ENCODE measurements around the gene NBPF6.

DNA sequence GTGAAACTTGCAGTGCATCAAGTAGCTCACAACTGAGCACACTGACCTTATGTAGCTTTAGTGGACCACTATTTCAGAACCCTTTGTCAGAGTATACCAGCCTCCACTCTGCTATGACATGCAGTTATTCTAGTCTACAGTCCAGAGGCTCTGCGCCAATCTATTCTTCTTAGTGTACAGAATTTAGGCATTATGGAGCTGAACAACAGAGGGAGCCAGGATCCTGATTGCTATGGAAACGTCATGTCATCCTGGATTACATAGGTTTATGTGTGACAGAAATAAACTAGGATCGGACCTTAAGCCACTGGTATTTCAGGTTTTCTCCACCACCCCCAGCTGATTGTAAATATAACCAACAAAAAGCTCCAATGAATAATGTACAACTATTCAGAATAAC lies 61.6 kb downstream of the NBPF6 start:
- TF ChIP-seq, protein P1, sequence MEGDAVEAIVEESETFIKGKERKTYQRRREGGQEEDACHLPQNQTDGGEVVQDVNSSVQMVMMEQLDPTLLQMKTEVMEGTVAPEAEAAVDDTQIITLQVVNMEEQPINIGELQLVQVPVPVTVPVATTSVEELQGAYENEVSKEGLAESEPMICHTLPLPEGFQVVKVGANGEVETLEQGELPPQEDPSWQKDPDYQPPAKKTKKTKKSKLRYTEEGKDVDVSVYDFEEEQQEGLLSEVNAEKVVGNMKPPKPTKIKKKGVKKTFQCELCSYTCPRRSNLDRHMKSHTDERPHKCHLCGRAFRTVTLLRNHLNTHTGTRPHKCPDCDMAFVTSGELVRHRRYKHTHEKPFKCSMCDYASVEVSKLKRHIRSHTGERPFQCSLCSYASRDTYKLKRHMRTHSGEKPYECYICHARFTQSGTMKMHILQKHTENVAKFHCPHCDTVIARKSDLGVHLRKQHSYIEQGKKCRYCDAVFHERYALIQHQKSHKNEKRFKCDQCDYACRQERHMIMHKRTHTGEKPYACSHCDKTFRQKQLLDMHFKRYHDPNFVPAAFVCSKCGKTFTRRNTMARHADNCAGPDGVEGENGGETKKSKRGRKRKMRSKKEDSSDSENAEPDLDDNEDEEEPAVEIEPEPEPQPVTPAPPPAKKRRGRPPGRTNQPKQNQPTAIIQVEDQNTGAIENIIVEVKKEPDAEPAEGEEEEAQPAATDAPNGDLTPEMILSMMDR (conservative IDR thresholded peaks at IDR 0.05), result no peak
- no peak for TF ChIP-seq EZH2 (IDR thresholded peaks at IDR 0.05; ENCODE audit: low read depth)
